WTC11 (cell line): ENCODE results near the gene RGS18.

Source experiments
- CREB1 ChIP-seq: sonication (generic); formaldehyde crosslinking; IDR thresholded peaks from 2 replicates; pipeline ENCODE4 v1.8.0; 2023; ENCODE audit warnings: mild to moderate bottlenecking, missing genetic modification reagents
- CTCF ChIP-seq: fragments of 200-600 bp; IDR thresholded peaks from 2 replicates; pipeline ENCODE4 v1.8.0; 2022; ENCODE audit warnings: antibody characterized with exemption
- EMX1 ChIP-seq: fragments of 250-450 bp; sonication (Bioruptor Pico); IDR thresholded peaks from 2 replicates; pipeline ENCODE4 v1.8.0; 2021; ENCODE audit warnings: mild to moderate bottlenecking
- NR3C1 ChIP-seq: sonication (generic); formaldehyde crosslinking; conservative IDR thresholded peaks from 2 replicates; pipeline ENCODE4 v1.8.1; 2023; ENCODE audit warnings: low read depth, mild to moderate bottlenecking, missing genetic modification reagents
- PRDM15 ChIP-seq: sonication (generic); formaldehyde crosslinking; IDR thresholded peaks from 2 replicates; pipeline ENCODE4 v1.8.0; 2022; ENCODE audit warnings: missing genetic modification reagents
- RELA ChIP-seq: sonication (generic); formaldehyde crosslinking; IDR thresholded peaks from 2 replicates; pipeline ENCODE4 v1.8.1; 2022; ENCODE audit warnings: missing genetic modification reagents, mild to moderate bottlenecking, borderline replicate concordance
- TEAD4 ChIP-seq: sonication (generic); formaldehyde crosslinking; IDR thresholded peaks from 2 replicates; pipeline ENCODE4 v1.8.0; 2022; ENCODE audit warnings: mild to moderate bottlenecking, missing genetic modification reagents
- TF ChIP-seq, protein P1 (sequence below): sonication (generic); formaldehyde crosslinking; IDR thresholded peaks from 2 replicates; pipeline ENCODE4 v1.8.0; 2022; ENCODE audit warnings: mild to moderate bottlenecking, missing genetic modification reagents
- TF ChIP-seq, protein P2 (sequence below): sonication (generic); formaldehyde crosslinking; IDR thresholded peaks from 2 replicates; pipeline ENCODE4 v1.8.1; 2023; ENCODE audit warnings: mild to moderate bottlenecking, missing genetic modification reagents, moderate library complexity
- TF ChIP-seq, protein P3 (sequence below): sonication (generic); formaldehyde crosslinking; IDR thresholded peaks from 2 replicates; pipeline ENCODE4 v1.8.1; 2022; ENCODE audit warnings: low read depth, mild to moderate bottlenecking, moderate library complexity, missing genetic modification reagents, borderline replicate concordance

DNA sequence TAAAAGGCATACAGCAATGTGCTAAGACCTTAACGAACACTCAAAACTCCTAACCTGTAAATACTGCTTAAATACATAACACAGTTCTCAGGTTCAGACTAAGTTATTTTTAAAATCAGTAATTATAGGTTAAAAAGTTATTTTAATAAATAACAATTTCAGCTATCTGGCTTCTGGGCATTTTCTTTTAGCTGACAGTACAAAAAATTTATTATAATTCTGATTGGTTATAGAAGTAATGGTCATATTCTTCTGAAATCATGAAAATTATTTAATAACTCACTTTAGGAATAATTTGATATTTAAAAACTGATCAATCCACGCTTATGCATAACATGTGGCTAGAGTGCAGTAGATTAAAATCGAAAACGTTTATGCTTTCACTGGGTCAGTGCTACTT is 10.7 kb downstream of the RGS18 start:
- TF ChIP-seq CTCF (no peak), CREB1 (no peak), PRDM15 (CRISPR knock-in tag) (no peak), RELA (CRISPR knock-in tag) (no peak), EMX1 (CRISPR knock-in tag) (no peak), NR3C1 (no peak), TEAD4 (no peak)
- TF ChIP-seq, protein P1, sequence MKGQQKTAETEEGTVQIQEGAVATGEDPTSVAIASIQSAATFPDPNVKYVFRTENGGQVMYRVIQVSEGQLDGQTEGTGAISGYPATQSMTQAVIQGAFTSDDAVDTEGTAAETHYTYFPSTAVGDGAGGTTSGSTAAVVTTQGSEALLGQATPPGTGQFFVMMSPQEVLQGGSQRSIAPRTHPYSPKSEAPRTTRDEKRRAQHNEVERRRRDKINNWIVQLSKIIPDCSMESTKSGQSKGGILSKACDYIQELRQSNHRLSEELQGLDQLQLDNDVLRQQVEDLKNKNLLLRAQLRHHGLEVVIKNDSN (CRISPR knock-in tag): no peak
- TF ChIP-seq, protein P2, sequence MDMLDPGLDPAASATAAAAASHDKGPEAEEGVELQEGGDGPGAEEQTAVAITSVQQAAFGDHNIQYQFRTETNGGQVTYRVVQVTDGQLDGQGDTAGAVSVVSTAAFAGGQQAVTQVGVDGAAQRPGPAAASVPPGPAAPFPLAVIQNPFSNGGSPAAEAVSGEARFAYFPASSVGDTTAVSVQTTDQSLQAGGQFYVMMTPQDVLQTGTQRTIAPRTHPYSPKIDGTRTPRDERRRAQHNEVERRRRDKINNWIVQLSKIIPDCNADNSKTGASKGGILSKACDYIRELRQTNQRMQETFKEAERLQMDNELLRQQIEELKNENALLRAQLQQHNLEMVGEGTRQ: no peak
- TF ChIP-seq, protein P3, sequence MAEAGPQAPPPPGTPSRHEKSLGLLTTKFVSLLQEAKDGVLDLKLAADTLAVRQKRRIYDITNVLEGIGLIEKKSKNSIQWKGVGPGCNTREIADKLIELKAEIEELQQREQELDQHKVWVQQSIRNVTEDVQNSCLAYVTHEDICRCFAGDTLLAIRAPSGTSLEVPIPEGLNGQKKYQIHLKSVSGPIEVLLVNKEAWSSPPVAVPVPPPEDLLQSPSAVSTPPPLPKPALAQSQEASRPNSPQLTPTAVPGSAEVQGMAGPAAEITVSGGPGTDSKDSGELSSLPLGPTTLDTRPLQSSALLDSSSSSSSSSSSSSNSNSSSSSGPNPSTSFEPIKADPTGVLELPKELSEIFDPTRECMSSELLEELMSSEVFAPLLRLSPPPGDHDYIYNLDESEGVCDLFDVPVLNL (CRISPR knock-in tag): no peak
